IMR-90 (cell line): Measurements from ENCODE around the gene CWF19L2. TPM values are rescaled to one million over a fixed set of nuclear protein-coding genes. Genes with fewer than 3 reads are reported as not detected.
"Not testable (repeated sequence)": the region's sequence is repeated elsewhere in the genome, so short reads cannot be mapped to it uniquely, and the experiment has no call there.

Source experiments
- ATAC-seq: fragments of 200-7000 bp; cut with Tn5 transposase; 2 replicates; pipeline ENCODE4 v1.9.1; 2020; ENCODE audit warnings: low read depth, mild to moderate bottlenecking, moderate library complexity
- BruUV-seq: library from RNA; stranded (reverse); fragments of 400-500 nt; replicated peaks from 2 replicates; lab custom pipeline; 2021; lab: Mats Ljungman, UMichigan
- CTCF ChIA-PET: fragments of 300-600 bp; formaldehyde crosslinking; extraction: SDS; loops from one replicate; lab custom pipeline; 2021; ENCODE audit warnings: antibody characterized with exemption; lab: Yijun Ruan, JAX
- POLR2A ChIA-PET: fragments of 300-600 bp; sonication (Branson Sonifier 250); formaldehyde crosslinking; loops from one replicate; lab custom pipeline; 2022; ENCODE audit warnings: antibody characterized with exemption; ENCODE audit not compliant: unreplicated experiment; lab: Charles Lee
- DNase-seq: peaks from one replicate; pipeline ENCODE4 v3.0.0; 2013
- H2AFZ ChIP-seq: replicated peaks from 2 replicates; pipeline ENCODE3; 2013; ENCODE audit warnings: low read length, mild to moderate bottlenecking; ENCODE audit not compliant: poor library complexity
- H2AK5ac ChIP-seq: 2 replicates; pipeline ENCODE4 v1.6.1; 2013; ENCODE audit warnings: low read depth, low read length, inconsistent platforms
- H2AK9ac ChIP-seq: replicated peaks from 2 replicates; pipeline ENCODE3; 2013; ENCODE audit warnings: mild to moderate bottlenecking, low read depth, low read length, moderate library complexity; ENCODE audit not compliant: poor library complexity
- H2BK120ac ChIP-seq: 2 replicates; pipeline ENCODE4 v1.6.1; 2013; ENCODE audit warnings: low read depth, low read length, inconsistent platforms
- H2BK15ac ChIP-seq: 3 replicates; pipeline ENCODE4 v1.6.1; 2013; ENCODE audit warnings: low read depth, low read length, inconsistent platforms
- H2BK20ac ChIP-seq: 2 replicates; pipeline ENCODE4 v1.6.1; 2013; ENCODE audit warnings: low read depth, mild to moderate bottlenecking, inconsistent platforms, low read length, moderate library complexity
- H2BK5ac ChIP-seq: 2 replicates; pipeline ENCODE4 v1.6.1; 2013; ENCODE audit warnings: mild to moderate bottlenecking, low read depth, low read length, inconsistent platforms; ENCODE audit not compliant: poor library complexity, severe bottlenecking
- H3K14ac ChIP-seq: replicated peaks from 2 replicates; pipeline ENCODE4 v1.6.1; 2013; ENCODE audit warnings: low read depth, low read length, inconsistent platforms
- H3K18ac ChIP-seq: 2 replicates; pipeline ENCODE4 v1.6.1; 2013; ENCODE audit warnings: low read depth, low read length, control low read depth
- H3K23ac ChIP-seq: 2 replicates; pipeline ENCODE4 v1.6.1; 2013; ENCODE audit warnings: low read depth, low read length, inconsistent platforms
- H3K27ac ChIP-seq: 2 replicates; pipeline ENCODE4 v1.5.1; 2013; ENCODE audit warnings: mild to moderate bottlenecking, control low read depth, low read length; ENCODE audit not compliant: insufficient read depth
- H3K27me3 ChIP-seq: 2 replicates; pipeline ENCODE4 v1.6.1; 2013; ENCODE audit warnings: low read length; ENCODE audit not compliant: control insufficient read depth, insufficient read depth
- H3K36me3 ChIP-seq: 2 replicates; pipeline ENCODE4 v1.6.1; 2013; ENCODE audit warnings: low read length, mixed read lengths; ENCODE audit not compliant: control insufficient read depth, insufficient read depth
- H3K4ac ChIP-seq: 2 replicates; pipeline ENCODE4 v1.6.1; 2013; ENCODE audit warnings: low read depth, low read length, inconsistent platforms
- H3K4me1 ChIP-seq: 2 replicates; pipeline ENCODE4 v1.6.1; 2013; ENCODE audit warnings: low read length, mixed read lengths; ENCODE audit not compliant: control insufficient read depth, insufficient read depth
- H3K4me2 ChIP-seq: 2 replicates; pipeline ENCODE4 v1.6.1; 2013; ENCODE audit warnings: low read depth, mild to moderate bottlenecking, control low read depth, low read length, moderate library complexity
- H3K4me3 ChIP-seq: 2 replicates; pipeline ENCODE4 v1.5.1; 2013; ENCODE audit warnings: low read depth, mild to moderate bottlenecking, control low read depth, low read length, moderate library complexity; ENCODE audit not compliant: insufficient read depth
- H3K56ac ChIP-seq: 2 replicates; pipeline ENCODE4 v1.6.1; 2013; ENCODE audit warnings: low read length, inconsistent platforms; ENCODE audit not compliant: insufficient read depth; ENCODE audit errors: extremely low read depth
- H3K79me1 ChIP-seq, 2 experiments: 2 replicates each; pipeline ENCODE4 v1.6.1; 2013; ENCODE audit warnings: low read length in 2 of 2, inconsistent platforms in 1 of 2, low read depth in 1 of 2
- H3K9ac ChIP-seq: 2 replicates; pipeline ENCODE4 v1.6.1; 2013; ENCODE audit warnings: low read depth, low read length, control low read depth
- H3K9me1 ChIP-seq: 2 replicates; pipeline ENCODE4 v1.6.1; 2013; ENCODE audit warnings: low read length, inconsistent platforms; ENCODE audit not compliant: insufficient read depth
- H3K9me3 ChIP-seq: 2 replicates; pipeline ENCODE4 v1.6.1; 2013; ENCODE audit warnings: low read length; ENCODE audit not compliant: control insufficient read depth, insufficient read depth
- H4K20me1 ChIP-seq: 2 replicates; pipeline ENCODE4 v1.6.1; 2013; ENCODE audit warnings: low read length, inconsistent platforms; ENCODE audit not compliant: insufficient read depth
- H4K5ac ChIP-seq: 2 replicates; pipeline ENCODE4 v1.6.1; 2013; ENCODE audit warnings: mild to moderate bottlenecking, low read depth, low read length, control low read depth
- H4K8ac ChIP-seq, 2 experiments: 2 replicates each; pipeline ENCODE4 v1.6.1; 2013; ENCODE audit warnings: low read depth in 2 of 2, low read length in 2 of 2, control low read depth in 1 of 2, inconsistent platforms in 1 of 2
- H4K91ac ChIP-seq: 2 replicates; pipeline ENCODE4 v1.6.1; 2013; ENCODE audit warnings: low read depth, low read length, inconsistent platforms; ENCODE audit not compliant: insufficient read depth
- WGBS, 2 experiments: methylation state at CpG; one replicate each; pipeline versions ENCODE4 v1.1.5 to v1.1.7; 2013; ENCODE audit warnings: missing lambda C conversion rate in 2 of 2; ENCODE audit not compliant: insufficient read length in 1 of 2; ENCODE audit errors: extremely low coverage in 2 of 2; 5-methylcytosine and 5-hydroxymethylcytosine counted together
- dilution Hi-C: fragments of 300-500 bp; cut with HindIII; formaldehyde crosslinking; loops from one replicate; pipeline ENCODE4 v1.14.3; 2018; ENCODE audit warnings: low sequenced_read_pairs; ENCODE audit not compliant: unreplicated experiment
- in situ Hi-C: fragments of 300-500 bp; cut with MboI; formaldehyde crosslinking; loops from 3 replicates; pipeline ENCODE4 v1.14.3; 2019; ENCODE audit warnings: low sequenced_read_pairs, inconsistent platforms, mixed read lengths
- intact Hi-C: fragments of 100-400 bp; cut with micrococcal nuclease; formaldehyde crosslinking; loops from 2 replicates; pipeline ENCODE4 v1.10.0; 2022
- polyA plus RNA-seq, 3 experiments: library from polyadenylated mRNA; depleted of rRNA; stranded (reverse); fragments of >200 nt; gene quantifications; 2 replicates each; pipeline ENCODE4 v1.2.3, GENCODE V29; 2012; ENCODE audit warnings: low replicate concordance in 1 of 3
- total RNA-seq: library from RNA; depleted of rRNA; stranded (reverse); fragments of >200 nt; gene quantifications from 2 replicates; pipeline ENCODE4 v1.2.3, GENCODE V29; 2012

The CWF19L2 gene
- total and polyA plus RNA-seq, 2 of the 4 experiments (the other 2 are of a cell fraction), result 1.7 to 3.8 TPM

DNA sequence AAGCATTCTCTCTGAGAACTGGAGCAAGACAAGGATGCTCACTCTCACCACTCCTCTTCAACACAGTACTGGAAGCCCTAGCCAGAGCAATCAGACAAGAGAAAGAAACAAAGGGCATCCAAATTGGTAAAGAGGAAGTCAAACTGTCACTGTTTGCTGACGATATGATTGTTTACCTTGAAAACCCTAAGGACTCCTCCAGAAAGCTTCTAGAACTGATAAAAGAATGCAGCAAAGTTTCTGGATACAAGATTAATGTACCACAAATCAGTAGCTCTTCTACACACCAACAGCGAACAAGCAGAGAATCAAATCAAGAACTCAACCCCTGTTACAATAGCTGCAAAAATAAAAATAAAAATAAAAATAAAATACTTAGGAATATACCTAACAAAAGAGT, 56.5 kb downstream of the CWF19L2 start:
- ATAC-seq, H3K56ac ChIP-seq, H3K4me1 ChIP-seq, H2BK15ac ChIP-seq, H3K18ac ChIP-seq, H4K8ac ChIP-seq, H2BK20ac ChIP-seq, H2BK120ac ChIP-seq, H3K9me3 ChIP-seq, dilution Hi-C loops, in situ Hi-C loops, H3K23ac ChIP-seq, H4K91ac ChIP-seq, H3K9ac ChIP-seq, H4K20me1 ChIP-seq, POLR2A ChIA-PET, H3K27me3 ChIP-seq, H2BK5ac ChIP-seq, H3K4me3 ChIP-seq, H2AFZ ChIP-seq, H3K9me1 ChIP-seq, BruUV-seq, DNase-seq, H3K4ac ChIP-seq, H4K5ac ChIP-seq, H3K14ac ChIP-seq, H3K27ac ChIP-seq, H3K4me2 ChIP-seq, H3K36me3 ChIP-seq, H2AK9ac ChIP-seq, intact Hi-C loops, H2AK5ac ChIP-seq, H3K79me1 ChIP-seq: not testable (repeated sequence)
- CTCF ChIA-PET, result interaction anchor here (0.6 to 1.6 kb wide), 2 partner anchors 15 to 143 kb away, joined by 3 read pairs; no protein-coding TSS in a partner anchor
- WGBS, 2 experiments, result no CpG with 5 or more reads among the region's 2 CpGs
